Fibroblast of mammary gland (primary cell): ENCODE measurements around the gene PDCD5.

ENCODE experiments used
- DNase-seq: peaks from one replicate; pipeline ENCODE4 v3.0.0-alpha.2; 2010; ENCODE audit warnings: low read depth
- H3K4me3 ChIP-seq: 2 replicates; pipeline ENCODE4 v1.5.1; 2011; ENCODE audit warnings: low read depth, mild to moderate bottlenecking, low read length, moderate library complexity; ENCODE audit not compliant: control insufficient read depth
- TF ChIP-seq, protein P1 (sequence below): conservative IDR thresholded peaks from 2 replicates; pipeline ENCODE4 v1.5.1; 2011; ENCODE audit warnings: low read depth, low read length, inconsistent platforms; ENCODE audit not compliant: control insufficient read depth, insufficient read depth

PDCD5 gene

GRCh38 chr19:32543115-32543900 lies 37.7 kb upstream of the PDCD5 start:
- TF ChIP-seq, protein P1, sequence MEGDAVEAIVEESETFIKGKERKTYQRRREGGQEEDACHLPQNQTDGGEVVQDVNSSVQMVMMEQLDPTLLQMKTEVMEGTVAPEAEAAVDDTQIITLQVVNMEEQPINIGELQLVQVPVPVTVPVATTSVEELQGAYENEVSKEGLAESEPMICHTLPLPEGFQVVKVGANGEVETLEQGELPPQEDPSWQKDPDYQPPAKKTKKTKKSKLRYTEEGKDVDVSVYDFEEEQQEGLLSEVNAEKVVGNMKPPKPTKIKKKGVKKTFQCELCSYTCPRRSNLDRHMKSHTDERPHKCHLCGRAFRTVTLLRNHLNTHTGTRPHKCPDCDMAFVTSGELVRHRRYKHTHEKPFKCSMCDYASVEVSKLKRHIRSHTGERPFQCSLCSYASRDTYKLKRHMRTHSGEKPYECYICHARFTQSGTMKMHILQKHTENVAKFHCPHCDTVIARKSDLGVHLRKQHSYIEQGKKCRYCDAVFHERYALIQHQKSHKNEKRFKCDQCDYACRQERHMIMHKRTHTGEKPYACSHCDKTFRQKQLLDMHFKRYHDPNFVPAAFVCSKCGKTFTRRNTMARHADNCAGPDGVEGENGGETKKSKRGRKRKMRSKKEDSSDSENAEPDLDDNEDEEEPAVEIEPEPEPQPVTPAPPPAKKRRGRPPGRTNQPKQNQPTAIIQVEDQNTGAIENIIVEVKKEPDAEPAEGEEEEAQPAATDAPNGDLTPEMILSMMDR: no peak
- H3K4me3 ChIP-seq: no peak overlapping the region
- no peak for DNase-seq

DNA sequence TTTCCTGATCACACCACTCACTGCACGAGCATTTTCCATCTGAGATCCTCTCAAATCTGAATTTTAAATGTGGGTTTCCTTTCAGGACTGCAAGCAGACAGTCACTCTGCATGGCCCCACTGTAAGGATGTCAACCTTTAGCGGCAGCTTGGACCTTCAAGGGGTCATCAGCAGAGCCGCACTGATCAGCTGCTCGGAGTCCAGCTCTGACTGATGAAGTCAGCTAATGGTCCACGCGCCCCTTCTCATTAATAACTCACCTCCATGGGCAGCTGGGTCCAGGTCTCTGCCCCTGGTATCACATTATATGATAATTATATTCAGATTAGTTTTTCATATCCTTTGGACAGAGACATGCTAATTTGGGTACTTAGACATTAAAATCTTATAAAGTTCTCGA lies 36.1 kb upstream of the PDCD5 start:
- TF ChIP-seq, protein P1: no peak
- H3K4me3 ChIP-seq: no peak overlapping the region
- no peak for DNase-seq

- no peak for DNase-seq
Observed at GRCh38 chr19:32550666-32551065, 30.3 kb upstream of the PDCD5 start.

DNA sequence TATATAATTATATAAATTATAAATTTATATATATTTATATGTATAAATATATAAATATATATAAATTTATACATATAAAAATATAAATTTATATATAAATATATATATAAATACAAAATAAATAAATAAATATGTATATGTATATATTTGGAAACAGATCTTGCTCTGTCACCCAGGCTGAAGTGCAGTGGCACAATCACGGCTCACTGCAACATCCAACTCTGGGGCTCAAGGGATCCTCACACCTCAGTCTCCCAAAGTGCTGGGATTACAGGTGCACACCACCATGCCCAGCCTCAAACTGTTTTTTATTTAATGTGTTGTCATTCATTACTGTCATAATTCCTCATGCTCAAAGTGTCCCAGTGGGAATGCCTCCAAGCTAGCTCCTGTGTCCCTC lies 25.2 kb upstream of the PDCD5 start:
- TF ChIP-seq, protein P1: no peak
- no peak overlapping the region for H3K4me3 ChIP-seq
- DNase-seq: no peak

More at GRCh38 chr19:32550666-32551065, 30.3 kb upstream of the PDCD5 start:
- H3K4me3 ChIP-seq: no peak overlapping the region
- TF ChIP-seq, protein P1: no peak

DNA sequence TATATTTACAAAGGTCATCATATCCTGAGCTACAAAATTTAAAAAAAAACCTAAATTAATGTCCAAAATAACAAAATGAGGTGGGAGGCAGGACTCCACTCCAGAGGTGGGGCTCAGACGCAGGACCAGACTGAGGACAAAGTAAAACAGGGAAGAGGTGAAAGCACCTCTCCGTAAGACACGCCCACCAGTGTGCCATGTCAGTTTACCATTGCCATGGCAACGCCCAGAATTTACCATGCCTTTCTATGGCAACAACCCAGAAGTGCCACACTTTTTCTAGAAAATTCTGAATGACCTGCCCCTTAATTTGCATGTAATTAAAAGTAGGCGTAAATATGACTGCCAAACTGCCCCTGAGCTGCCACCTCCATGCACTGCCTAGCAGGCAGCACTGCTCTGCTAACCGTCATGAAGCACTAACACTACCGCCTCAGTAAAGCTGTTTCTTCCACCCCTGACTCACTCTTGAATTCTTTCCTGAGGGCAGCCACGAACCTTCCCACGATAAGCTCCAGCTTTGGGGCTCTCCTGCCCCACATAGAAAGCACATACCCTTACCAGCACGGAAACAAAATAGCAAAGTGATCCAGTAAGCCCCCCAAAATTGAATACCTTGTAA lies 22.3 kb upstream of the PDCD5 start:
- DNase-seq: no peak
- H3K4me3 ChIP-seq: no peak overlapping the region
- TF ChIP-seq, protein P1: no peak

DNA sequence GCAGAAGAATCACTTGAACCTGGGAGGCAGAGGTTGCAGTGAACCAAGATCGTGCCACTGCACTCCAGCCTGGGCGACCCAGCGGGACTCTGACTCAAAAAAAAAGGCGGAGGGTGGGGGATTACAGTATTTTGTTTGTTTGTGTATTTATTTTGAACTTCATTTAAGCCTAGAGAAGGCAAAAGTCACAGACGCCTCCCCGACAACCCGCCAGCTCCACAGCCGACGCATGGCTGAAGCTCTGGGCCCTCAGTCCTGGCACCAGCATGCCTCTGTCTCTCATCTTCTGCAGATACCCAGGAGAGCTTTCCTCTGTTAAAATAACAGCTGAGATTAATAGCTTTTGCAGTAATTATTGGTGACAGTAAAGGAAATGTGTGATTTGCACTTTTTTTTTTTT lies 17.2 kb upstream of the PDCD5 start:
- TF ChIP-seq, protein P1: no peak
- H3K4me3 ChIP-seq: no peak overlapping the region
- no peak for DNase-seq
